Left renal pelvis (tissue), 4 donors: ENCODE results near the gene CBX4. TPM values are rescaled to one million over a fixed set of nuclear protein-coding genes. Genes with fewer than 3 reads are reported as not detected.

Experiments used
- DNase-seq, 4 donors: peaks; one replicate each; pipeline ENCODE4 v3.0.0-alpha.2; 2013; ENCODE audit warnings: low read depth in 4 of 4, low spot score in 3 of 4
- polyA plus RNA-seq, 4 donors: library from polyadenylated mRNA; unstranded; fragments of 120-200 nt; gene quantifications; one replicate each; pipeline ENCODE4 v1.2.1, GENCODE V29; 2013; ENCODE audit not compliant: insufficient read length in 4 of 4

Gene CBX4
- polyA plus RNA-seq: 10 to 100 TPM; 10.1 to 16.9 (median 13.4) TPM

GRCh38 chr17:79839356-79840268, at the start of gene CBX4:
CBX4 (minus strand) TSS chr17:79839440; CDS start chr17:79839251, 189 bp downstream.
- DNase-seq: peak in 1 of 4 donors; percentile 89

DNA sequence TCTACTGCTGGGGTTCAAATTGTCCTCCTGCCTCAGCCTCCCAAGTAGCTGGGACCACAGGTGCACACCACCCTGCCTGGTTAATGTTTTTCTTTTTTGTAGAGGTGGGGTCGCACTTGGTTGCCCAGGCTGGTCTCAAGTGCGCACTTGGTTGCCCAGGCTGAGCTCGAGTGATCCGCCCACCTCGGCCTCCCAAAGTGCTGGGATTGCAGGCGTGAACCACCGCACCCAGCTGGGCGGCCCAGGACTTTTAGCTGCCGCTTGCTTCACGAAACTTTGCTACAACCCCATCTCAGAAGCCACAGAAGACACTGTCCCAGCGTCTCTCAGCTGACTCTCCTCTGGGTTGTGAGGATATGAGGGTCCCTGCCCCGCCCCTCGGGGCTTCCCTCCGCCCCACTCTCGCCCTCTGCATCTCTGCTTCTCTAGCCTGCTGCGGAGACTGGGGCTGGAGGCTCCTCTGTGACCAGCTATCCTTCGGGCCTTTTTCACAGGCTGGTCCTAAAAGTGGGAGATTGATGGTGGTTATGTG, 48.8 kb upstream of the CBX4 start:
- DNase-seq: no peak

- DNase-seq: no peak
These were observed 48.3 kb upstream of the CBX4 start for GRCh38 chr17:79887451-79887991.

GRCh38 chr17:79883202-79883601, 44.0 kb upstream of the CBX4 start:
- DNase-seq: no peak

- no peak for DNase-seq
These were observed 39.2 kb upstream of the CBX4 start for GRCh38 chr17:79878329-79878947.

GRCh38 chr17:79877041-79877440, 37.8 kb upstream of the CBX4 start:
- no peak for DNase-seq

DNA sequence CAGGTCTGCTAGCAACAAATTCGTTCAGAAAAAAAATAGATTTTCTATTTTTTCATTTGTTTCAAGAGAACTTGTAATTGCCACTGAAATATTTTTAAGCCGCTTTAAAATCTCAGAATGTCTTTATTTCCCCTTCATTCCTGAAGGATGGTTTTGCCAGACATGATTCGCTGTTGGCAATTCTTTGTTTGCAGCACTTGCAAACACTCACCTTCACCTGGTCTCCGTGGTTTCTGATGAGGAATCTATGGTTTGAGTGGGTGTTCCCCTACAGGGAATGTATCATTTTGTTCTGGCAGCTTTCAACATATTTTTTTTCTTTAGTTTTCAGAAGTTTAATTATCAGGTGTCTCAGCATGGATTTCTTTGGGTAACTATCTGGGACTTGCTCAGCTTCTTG, 36.3 kb upstream of the CBX4 start:
- no peak for DNase-seq

- DNase-seq: no peak
These were observed 35.2 kb upstream of the CBX4 start for GRCh38 chr17:79874329-79874981.

DNA sequence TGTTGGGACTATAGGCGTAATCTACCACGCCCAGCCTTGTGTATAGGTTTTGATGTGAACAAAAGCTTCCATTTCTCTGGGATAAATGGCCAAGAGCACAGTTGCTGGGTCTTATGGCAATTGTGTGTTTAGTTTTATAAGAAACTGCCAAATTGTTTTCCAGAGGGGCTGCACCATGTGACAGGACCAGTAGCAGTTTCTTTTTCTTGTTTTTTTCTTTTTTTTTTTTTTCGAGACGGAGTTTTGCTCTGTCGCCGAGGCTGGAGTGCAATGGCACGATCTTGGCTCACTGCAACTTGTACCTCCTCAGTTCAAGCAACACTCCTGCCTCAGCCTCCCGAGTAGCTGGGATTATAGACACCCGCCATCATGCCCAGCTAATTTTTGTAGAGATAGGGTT, 34.3 kb upstream of the CBX4 start:
- no peak for DNase-seq

DNA sequence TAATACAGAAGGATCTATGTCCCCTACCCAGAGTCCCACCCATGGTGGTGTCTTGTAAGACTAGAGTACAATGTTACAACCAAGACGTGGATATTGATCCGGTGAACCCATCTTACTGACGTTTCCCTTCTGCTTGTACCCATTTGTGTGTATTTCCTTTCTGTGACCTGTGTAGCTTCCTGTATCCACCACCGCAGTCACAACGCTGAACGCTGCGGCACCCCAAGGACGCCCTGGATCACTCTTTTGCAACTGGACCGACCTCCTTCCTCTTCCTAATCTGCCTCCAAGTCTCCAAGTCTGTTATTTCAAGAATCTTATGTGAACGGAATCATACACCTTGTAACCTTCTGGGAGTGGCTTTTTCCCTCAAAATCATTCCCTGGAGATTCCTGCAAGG, 33.5 kb upstream of the CBX4 start:
- DNase-seq: no peak

DNA sequence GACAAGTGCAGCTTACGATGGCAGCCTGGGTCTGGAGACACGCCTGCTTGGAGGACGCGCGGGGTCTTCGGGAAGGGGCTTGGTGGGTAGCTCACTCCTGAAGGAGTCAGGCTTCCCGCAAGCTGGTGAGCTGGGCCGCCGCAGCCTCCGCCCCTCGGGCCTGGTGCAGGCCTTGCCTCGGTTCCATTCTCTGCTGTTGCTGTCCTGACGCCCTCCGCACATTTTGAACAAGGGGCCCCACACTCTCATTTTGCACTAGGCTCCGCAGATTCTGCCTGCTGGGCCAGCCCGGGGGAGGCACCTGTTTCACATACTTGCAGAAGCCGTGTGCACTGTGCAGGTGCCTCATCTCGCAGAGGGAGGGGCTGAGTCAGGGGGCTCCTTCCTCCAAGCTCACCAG, 31.9 kb upstream of the CBX4 start:
- DNase-seq: no peak

GRCh38 chr17:79870540-79870939, 31.3 kb upstream of the CBX4 start:
- DNase-seq: no peak

- DNase-seq: no peak
These were observed 27.7 kb upstream of the CBX4 start for GRCh38 chr17:79866791-79867518.

DNA sequence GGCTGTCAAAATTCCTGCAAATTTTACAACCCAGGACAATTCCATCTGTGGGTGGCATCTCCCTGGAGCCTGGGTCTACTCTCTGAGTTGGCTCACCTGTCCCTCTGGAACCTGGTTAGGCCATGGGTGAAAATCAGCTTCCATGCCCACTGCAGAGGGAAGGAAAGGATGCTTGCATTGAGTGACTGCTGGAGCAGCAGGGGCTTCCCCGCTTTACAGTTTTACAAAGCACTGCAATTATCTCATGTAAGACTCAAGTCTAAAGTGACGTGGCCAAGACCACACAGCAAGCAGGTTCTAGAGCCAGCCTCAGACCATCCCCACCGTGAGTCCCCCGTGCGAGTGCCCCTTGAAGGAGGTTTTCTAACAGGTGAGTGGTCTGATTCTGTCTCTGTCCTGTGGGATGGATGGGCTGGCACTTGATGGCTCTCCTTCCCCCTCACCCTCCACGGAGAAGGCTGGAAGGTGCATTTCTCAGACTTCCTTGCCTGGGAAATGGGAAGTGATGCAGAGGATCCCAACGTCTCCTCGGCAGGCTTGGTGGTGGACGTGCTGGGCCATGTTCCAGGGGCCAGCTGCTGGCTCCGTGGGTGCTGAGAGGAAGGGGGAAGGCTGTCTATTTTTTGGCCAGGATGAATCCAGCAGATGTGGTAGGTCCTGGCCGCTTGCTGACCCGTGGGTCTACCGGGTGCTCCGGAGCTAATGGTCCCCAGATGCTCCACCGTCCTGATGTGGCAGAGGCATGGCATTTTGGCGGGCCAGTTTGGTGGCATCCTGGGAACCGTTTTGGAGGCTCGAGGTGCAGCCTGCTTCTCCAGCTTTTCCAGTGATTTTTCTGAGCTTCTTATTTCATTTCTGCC, 26.3 kb upstream of the CBX4 start:
- no peak for DNase-seq

DNA sequence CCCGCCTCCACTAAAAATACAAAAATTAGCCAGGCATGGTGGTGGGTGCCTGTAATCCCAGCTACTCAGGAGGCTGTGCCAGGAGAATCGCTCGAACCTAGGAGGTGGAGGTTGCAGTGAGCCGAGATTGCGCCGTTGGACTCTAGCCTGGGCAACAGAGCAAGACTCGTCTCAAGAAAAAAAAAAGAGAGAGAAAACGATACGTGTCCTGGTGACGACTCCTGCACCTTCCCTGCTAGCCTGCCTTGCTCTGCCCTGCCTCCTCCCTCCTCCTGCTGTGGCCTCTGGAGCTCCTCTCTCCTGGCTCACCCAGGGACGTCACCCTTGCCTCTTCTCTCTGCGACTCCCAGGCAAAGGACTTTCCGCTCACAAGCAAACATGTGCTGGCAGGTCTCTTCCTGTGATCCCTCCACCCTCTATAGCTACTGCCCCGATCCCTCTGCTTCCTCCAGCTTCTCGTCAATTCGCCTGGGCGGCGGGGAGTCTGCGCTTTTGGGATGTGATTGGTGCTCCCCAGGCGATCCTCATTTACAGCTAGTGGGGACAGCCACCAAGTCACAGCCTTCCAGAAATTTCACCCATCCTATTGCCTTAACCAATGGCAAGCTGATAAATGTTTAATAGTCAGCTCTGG, 25.5 kb upstream of the CBX4 start:
- DNase-seq: no peak

- no peak for DNase-seq
These were observed 24.9 kb upstream of the CBX4 start for GRCh38 chr17:79864147-79864546.

DNA sequence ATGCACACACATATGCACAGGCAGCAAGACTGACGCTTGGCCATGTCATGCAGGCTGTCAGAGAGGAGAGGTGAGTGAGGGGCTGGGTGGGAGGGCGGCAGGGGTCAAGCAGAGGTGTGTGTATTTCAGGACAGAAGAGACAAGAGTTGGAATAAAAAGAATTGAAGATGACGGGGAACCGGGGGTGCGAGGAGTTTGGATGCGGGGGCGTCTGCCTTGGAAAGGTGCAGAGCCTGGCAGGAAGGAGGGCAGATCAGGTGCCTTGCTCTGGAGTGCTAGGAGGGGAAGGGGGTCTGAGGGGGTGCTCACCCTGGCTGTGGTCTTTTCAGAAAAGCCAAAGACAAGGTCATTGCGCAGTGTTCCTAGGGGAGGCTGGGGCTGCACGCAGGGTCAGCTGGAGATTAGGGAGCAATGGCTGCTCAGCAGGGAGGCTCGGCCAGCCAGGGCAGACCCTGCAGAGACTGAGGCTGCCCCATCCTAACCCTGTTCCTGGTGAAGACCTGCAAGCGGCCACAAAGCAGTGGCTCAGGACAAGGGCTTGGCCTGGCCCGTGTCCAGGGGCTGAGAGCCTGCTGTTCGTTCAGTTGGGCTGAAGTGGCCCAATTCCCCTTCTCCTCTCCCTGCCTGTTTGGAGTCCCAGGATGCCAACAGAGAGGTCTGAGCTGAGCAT, 23.7 kb upstream of the CBX4 start:
- DNase-seq: no peak

- no peak for DNase-seq
These were observed 23.0 kb upstream of the CBX4 start for GRCh38 chr17:79862238-79862637.
